ENCODE measurements around the gene LRRC8E.
A peak's percentile ranks its signal among the peaks of the same experiment; 100 is the strongest.

The LRRC8E gene

GRCh38 chr19:7867092-7867844, 21.0 kb upstream of the LRRC8E start:
- FAIRE-seq (no peak), DNase-seq (ENCODE audit: low spot score) (no peak)

GRCh38 chr19:7868326-7868670, 20.0 kb upstream of the LRRC8E start:
- DNase-seq (ENCODE audit: low spot score) = no peak
- FAIRE-seq = no peak

GRCh38 chr19:7868671-7869452, 19.4 kb upstream of the LRRC8E start:
- FAIRE-seq = peak; percentile 38
- peak; percentile 61 for DNase-seq (ENCODE audit: low spot score)

GRCh38 chr19:7869453-7869909, 18.8 kb upstream of the LRRC8E start:
- no peak for FAIRE-seq

GRCh38 chr19:7869910-7870511, 18.3 kb upstream of the LRRC8E start:
- FAIRE-seq (no peak), DNase-seq (ENCODE audit: low spot score) (no peak)

More at GRCh38 chr19:7869453-7869909, 18.8 kb upstream of the LRRC8E start:
- DNase-seq (ENCODE audit: low spot score) = no peak

GRCh38 chr19:7870571-7871436, 17.5 kb upstream of the LRRC8E start:
- FAIRE-seq = no peak

GRCh38 chr19:7871437-7872305, 16.6 kb upstream of the LRRC8E start:
- FAIRE-seq = peak; percentile 78
- peak; percentile 84 for DNase-seq (ENCODE audit: low spot score)

More at GRCh38 chr19:7870571-7871436, 17.5 kb upstream of the LRRC8E start:
- DNase-seq (ENCODE audit: low spot score) = peak; percentile 60

- FAIRE-seq (no peak), DNase-seq (ENCODE audit: low spot score) (no peak)
These were observed 15.8 kb upstream of the LRRC8E start for GRCh38 chr19:7872306-7873204.

- no peak for DNase-seq (ENCODE audit: low spot score)
- FAIRE-seq = no peak
These were observed 14.8 kb upstream of the LRRC8E start for GRCh38 chr19:7873304-7874075.

- DNase-seq (ENCODE audit: low spot score) (no peak), FAIRE-seq (no peak)
These were observed 14.0 kb upstream of the LRRC8E start, which contains the start of gene PRR36 for GRCh38 chr19:7874076-7874896. Gene PRR36, minus strand, starts transcription at chr19:7874390. Its CDS starts 701 bp downstream, at chr19:7873689.

GRCh38 chr19:7874897-7875273, 13.4 kb upstream of the LRRC8E start:
- DNase-seq (ENCODE audit: low spot score) (no peak), FAIRE-seq (no peak)

- FAIRE-seq (no peak), DNase-seq (ENCODE audit: low spot score) (no peak)
These were observed 11.0 kb upstream of the LRRC8E start for GRCh38 chr19:7877249-7877836.

- FAIRE-seq (no peak), DNase-seq (ENCODE audit: low spot score) (no peak)
These were observed 9.1 kb upstream of the LRRC8E start for GRCh38 chr19:7879111-7879807.

- no peak for DNase-seq (ENCODE audit: low spot score)
- no peak for FAIRE-seq
These were observed 8.5 kb upstream of the LRRC8E start for GRCh38 chr19:7879836-7880235.

- no peak for DNase-seq (ENCODE audit: low spot score)
- FAIRE-seq = no peak
These were observed 6.4 kb upstream of the LRRC8E start for GRCh38 chr19:7881910-7882309.

- FAIRE-seq (no peak), DNase-seq (ENCODE audit: low spot score) (no peak)
These were observed 5.2 kb upstream of the LRRC8E start for GRCh38 chr19:7883105-7883504.

Data from RCC 7860 (cell line).